NOMO-1 (cell line): ENCODE data around the gene CBFA2T3.
A peak's percentile ranks its signal among the peaks of the same experiment; 100 is the strongest.

Experiments used
- DNase-seq, 2 experiments: peaks; one replicate each; lab custom pipeline; 2025; ENCODE audit not compliant: unreplicated experiment in 2 of 2; lab: John Stamatoyannopoulos, UW

Gene CBFA2T3

GRCh38 chr16:88966986-88967829 lies 9.8 kb downstream of the CBFA2T3 start:
- no peak for DNase-seq

DNA sequence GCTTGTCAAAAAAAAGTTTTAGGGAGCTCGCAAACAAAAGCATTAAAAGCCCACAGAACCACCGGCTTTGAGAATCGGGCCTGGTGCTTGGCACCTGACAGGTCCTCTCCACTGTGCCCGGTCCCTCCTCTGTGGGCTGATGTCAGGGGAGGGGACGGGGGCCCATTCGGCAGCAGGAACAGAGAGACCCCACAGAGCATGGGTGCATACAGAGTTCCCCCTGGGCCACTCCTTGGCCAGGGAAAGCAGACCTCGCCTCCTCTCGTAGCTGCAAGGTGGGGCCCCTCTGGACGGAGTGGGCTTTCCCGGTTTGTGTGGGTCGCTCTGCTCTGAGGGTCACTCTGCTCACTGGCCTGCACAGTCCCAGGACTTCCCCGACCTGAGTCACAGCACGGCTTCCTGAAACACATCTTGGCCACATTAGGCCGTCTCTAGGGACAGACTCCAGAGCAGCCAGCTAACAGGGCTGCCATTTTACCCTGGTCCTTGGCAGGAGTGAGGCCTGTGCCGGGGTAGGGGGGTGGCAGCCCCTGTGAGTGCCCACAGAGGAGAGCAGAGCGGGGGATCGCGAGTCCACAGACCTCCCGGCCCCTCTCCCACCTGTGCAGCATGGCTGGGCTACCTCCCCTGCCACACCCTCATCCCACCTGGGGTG lies 11.1 kb downstream of the CBFA2T3 start:
- DNase-seq = no peak

- DNase-seq = no peak
These were observed 11.6 kb downstream of the CBFA2T3 start for GRCh38 chr16:88965411-88965810.

DNA sequence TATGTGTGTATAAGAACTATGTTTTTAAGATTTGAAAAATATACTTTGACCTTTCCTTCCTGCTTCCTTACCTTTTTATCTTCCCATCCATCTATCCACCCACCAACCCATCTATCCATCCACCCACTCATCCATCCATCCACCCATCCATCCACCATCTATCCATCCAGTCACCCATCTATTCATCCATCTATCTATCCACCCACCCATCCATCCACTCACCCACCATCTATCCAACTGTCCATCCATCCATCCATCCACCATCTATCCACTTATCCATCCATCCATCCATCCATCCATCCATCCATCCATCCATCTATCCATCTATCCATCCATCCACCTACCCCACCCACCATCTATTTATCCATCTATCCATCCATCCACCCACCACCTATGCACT lies 12.4 kb downstream of the CBFA2T3 start:
- DNase-seq = no peak

DNA sequence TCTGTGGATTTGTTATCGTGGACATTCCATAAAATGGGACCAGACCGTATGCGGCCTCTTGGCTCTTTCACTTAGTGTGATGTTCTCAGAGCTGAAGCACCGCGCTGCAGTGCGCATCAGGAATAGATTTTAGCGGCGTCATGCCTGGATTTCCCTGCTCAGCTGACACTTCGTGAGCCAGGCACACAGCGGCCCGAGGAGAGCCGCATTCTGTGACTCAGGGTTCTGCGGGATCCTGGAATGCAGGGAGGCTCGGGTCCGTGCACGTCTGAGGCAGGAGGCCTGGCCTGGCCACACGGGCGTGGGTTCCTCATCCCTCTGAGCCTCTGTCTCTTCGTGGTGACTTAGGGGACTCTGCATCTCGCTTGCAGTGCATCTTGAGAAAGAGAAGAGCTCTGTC lies 13.4 kb downstream of the CBFA2T3 start:
- no peak for DNase-seq

DNA sequence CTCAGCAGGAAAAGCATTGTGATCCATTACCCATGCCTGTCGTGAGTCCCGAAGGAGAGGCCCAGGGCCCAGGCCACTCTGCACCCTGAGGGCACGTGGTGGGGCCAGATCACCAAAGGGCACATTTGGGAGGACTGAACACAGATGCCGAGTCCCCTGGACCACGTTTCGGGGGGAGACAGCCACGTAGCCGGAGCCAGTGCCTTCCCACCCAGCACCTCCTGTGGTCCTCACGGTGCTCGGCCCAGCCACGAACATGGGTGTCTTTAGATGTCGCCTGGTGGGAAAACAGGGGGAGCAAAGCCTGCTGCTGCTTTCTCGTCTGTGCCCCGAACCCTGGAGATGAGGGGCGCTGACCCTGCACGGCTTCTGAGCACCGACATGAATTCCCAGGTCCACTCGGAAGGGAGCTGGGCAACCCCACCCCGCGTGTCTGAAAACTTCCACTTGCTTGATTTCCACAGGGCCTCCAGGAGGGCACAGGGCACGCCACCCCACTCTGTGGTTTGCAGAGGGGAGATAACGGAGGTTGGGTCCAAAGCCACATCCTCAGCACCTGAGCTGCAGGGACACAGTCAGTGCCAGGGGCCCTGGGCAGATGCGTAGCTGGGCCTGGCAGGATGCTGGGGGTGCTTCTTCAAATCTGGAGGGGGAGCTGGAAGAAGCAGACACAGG lies 14.4 kb downstream of the CBFA2T3 start:
- no peak for DNase-seq

DNA sequence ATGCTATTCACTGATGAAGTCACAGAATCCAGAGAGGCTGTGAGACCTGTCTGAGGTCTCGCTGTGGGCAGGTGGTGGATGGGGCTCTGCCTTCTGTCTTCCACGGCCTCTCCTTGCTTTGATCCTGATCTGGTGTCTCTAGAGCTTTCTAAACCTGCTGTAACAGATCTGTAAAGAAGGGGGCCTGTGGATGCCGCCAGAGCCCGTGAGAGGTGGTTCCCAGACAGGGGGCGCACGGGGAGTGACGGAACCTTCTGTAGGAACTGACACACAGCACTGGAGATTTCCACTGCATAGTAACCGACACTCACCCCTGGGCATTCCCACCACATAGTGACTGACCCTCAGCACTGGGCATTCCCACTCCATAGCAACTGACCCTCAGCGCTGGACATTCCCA lies 16.0 kb downstream of the CBFA2T3 start:
- DNase-seq = no peak

DNA sequence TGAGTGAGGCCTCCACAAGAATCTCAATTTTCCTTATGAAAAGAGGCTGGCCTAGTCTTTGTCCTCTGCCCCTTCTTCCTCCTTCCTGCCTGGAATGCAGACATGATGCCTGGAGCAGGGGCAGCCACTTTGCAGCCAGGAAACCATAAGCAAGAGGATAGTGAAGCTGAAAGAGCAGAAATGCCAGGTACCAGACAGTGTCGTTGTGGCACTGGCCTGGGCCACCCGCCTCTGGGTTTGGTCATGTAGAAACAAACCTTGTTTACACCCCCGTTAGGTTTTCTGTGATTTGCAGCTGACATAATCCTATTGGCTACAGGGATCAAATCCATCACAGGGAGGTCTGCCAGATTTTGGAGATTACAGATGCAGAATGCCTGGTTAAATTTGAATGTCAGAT lies 16.5 kb downstream of the CBFA2T3 start:
- no peak for DNase-seq

DNA sequence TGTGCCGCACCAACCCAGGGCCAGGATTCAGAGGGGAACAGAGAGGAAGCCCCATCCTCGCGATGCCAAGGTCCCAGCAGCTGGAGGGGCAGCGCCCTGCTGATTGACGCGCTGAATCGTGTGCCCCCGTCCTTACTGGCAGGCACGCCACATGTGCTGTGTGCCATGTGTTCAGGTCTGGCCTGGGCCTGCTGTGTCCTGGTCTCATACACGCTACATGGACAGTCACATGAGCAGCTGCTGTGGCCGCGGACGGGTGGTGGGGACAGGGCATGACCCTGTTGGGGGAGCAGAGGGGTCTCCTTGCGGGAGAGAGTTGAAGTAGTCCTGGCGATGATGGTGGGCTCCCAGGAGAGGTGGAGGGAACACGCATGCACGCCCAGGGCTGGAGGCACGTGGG lies 18.0 kb downstream of the CBFA2T3 start:
- DNase-seq = no peak

DNA sequence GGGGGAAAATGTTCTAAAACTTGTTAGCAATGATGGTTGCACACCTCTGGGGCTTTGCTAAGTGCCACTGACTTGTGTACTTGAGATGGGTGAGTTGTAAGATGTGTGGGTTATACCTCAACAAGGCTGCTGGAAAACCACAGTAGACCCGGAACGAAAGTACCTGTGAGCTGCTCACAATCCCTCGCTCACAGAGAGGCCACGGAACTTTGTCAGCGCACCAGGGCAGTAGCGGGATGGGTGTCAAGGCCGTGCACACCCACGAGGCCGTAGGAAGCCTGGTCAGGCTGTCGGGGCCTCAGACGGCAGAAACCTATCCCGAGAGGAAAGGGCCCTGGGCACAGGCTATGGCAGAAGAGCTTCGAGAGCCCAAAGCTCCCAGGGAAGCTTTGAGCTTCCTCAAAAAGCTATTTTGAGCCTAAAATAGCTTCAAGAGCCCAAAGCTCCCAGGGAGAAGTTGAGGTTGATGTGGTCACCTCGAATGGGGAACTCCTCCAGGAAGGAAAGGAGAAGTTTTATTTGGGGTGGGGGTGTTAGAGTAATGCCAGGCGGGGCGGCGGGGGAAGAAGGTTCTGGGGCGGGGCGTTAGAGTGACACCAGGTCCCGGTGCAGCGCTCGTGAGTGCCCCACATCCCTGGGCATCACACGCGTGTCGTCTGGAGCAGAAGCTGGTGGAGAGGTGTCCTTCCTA lies 19.0 kb downstream of the CBFA2T3 start:
- peak; percentile 67 to 72 for DNase-seq

GRCh38 chr16:88957433-88957767 lies 19.6 kb downstream of the CBFA2T3 start:
- no peak for DNase-seq

GRCh38 chr16:88956546-88957432 lies 20.2 kb downstream of the CBFA2T3 start:
- no peak for DNase-seq

DNA sequence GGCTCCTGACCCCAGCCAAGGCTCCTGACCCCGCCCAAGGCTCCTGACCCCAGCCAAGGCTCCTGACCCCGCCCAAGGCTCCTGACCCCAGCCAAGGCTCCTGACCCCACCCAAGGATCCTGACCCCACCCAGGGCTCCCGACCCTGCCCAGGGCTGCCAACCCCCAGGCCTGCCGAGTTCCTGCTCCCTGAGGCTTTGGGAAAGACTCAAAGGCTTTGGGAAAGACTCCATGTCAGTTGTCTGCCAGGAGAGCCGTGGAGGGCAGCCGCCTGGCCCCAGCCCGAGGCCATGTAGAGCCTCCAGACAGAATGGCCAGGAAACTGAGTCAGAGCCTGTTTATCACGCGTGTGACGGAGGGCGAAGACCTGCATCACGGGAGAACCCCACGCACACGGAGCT lies 21.1 kb downstream of the CBFA2T3 start:
- DNase-seq = no peak

- no peak for DNase-seq
These were observed 23.9 kb downstream of the CBFA2T3 start for GRCh38 chr16:88953003-88953690.

DNA sequence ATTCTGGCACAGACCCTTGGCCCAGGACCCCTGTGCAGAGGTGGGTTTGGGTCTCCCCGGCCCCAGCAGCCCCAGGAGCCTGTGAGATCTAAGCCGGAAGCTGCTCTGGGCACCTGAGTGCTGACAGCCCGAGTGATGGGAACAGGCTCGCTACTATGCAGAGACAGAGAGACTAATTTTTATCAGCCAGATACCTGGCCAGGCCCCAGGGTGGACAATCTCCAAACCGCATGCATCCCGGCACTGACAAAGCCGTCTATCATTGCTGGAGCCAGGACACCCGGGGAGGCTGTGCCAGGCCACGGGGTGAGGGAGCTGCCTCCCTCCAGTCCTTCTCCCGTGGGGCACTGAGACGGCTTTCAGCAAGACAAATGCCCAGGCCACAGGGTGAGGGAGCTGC lies 25.0 kb downstream of the CBFA2T3 start:
- no peak for DNase-seq

DNA sequence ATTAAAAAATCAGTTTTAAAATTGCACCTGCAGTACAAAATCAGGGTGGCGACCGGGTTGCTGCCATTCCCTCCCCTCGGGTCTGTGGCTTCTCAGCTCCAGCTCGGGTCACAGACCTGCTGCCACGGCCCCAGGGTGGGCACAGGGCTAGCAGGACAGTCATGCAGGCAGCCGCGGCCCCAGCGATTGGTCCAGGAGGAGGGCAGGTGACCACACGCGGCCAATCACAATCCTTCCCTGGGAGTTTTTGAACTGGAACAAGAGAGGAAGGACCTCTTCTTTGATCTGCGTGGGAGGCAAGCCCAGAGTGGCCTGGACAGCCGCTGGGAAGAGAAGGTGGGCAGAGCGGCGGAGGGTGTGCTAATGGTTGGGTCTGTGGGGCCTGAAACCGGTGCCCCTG lies 25.5 kb downstream of the CBFA2T3 start:
- DNase-seq = no peak

DNA sequence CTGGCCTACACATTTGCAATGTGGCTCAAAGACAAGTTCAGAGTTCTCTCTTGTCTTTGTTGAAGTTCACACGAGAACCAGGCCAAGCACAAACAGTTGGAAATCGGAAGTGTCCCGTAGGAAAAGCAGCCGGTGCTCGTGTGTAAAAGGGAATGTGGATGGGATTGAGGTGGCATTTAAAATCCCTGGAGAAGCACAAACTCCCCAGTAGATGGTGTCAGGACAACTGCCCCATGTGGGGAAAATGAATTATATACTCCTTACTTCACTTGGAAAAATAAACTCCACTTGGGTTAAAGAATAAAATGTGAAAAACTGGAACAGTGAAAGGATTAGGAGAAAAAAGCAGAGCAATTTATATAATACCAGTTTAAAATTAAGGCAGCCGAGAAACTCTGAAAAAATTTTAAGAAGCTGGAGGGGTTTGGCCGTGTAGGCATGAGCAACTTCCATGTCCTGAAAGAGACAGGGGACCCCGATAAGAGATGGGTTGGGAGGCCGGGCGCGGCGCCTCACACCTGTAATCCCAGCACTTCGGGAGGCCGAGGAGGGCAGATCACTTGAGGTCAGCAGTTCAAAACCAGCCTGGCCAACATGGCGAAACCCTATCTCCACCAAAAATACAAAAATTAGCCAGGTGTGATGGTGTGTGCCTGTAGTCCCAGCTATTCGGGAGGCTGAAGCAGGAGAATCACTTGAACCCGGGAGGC lies 28.1 kb downstream of the CBFA2T3 start:
- DNase-seq = no peak

GRCh38 chr16:88945473-88945872 lies 31.5 kb downstream of the CBFA2T3 start:
- DNase-seq = no peak

DNA sequence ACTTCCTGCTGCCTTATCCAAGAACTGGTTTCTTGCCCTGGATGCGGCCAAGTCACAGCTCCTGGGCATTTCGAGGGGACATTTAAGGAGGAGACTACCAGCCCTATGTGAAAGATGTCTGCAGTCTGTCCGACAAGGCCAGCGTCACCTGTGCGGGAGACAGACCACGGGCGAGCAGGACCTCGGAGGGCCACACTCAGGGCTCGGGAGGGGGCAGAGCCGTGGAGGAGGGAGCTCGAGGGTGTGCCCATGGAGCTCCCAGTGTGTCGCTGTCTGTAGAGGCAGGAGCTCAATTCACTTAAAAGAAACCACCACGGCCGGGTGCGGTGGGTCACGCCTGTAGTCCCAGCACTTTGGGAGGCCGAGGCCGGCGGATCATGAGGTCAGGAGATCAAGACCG lies 33.3 kb downstream of the CBFA2T3 start:
- DNase-seq = no peak
